GM19193 (cell line): Measurements from ENCODE around the gene MAN1B1.

Experiments
- POLR2A ChIP-seq: IDR thresholded peaks from 4 replicates; pipeline ENCODE4 v1.6.1; 2011; ENCODE audit not compliant: insufficient read depth, insufficient read length; ENCODE audit errors: extremely low read depth

Gene MAN1B1

DNA sequence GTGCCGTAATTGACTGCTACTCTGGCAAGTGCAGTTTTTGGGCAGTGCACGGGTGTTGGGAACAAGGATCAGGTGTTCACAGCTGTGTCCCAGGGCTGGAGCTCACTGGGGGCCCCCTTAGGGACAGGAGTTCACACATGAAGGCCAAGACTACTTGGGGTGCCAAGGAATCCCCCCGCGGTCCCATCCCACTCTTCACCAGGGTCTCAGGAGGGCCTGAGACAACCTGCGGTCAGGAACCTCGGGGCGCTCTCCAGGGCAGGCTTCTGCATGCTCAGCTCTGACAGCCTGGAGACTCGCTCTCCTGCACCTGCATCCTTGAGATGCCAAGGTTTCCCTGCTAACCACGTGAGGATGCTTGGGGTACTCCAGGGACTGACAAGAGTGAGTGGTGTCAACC, 2.3 kb upstream of the MAN1B1 start:
- no peak for TF ChIP-seq POLR2A

DNA sequence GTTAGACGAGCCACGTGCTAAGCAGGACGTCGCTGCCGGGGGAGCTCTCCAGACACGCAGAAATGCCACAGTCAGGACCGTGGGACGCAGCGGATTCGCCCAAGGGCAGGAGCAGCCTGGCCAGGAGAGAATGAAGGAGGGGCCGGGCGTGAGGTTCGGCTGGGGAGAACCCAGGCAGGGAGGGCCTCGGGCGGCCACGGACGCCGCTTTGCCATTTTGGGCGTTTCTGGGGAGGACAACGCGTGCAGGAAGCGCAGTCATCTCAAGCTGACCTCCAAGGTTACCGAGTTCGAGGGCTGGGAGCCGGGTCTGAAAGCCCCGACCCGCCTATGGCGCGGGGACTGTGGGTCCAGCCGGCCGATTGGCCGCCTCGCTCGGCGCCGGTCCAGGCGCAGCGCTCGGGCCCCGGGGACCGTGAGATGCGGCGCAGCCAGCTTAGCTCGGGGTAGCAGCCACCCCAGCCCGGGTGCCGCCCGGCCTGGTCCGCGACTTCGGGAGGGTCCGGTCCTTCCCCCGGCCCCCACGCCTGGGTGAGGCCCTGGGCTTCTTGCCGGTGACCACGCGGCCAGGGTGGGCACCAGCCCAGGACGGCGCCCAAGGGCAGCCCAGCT, 760 bp upstream of the MAN1B1 start:
- no peak for TF ChIP-seq POLR2A

DNA sequence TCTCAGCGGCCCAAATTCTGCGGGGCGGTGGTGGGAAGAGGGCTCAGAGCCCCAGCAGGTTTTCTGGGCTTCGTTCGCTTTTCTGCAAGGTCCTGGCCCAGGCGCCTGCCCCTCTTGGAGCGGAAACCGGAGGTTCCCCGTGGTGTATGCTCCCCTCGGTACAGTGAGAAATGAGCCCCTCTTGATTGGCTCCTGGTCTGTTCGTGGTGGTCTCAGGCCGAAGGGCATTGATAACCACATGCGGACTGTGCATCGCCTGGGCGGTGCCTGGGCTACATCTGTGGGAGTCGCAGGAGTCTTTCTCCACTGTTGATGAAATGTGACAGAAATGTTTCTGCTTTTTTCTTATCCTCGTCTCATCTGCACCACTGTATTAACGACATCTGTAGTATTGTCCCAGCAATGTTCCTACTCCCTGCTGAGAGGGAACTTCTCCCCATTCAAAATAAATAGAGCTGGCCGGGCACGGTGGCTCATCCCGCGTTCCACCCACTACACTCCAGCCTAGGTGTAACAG, 682 bp downstream of the MAN1B1 start:
- no peak for TF ChIP-seq POLR2A

DNA sequence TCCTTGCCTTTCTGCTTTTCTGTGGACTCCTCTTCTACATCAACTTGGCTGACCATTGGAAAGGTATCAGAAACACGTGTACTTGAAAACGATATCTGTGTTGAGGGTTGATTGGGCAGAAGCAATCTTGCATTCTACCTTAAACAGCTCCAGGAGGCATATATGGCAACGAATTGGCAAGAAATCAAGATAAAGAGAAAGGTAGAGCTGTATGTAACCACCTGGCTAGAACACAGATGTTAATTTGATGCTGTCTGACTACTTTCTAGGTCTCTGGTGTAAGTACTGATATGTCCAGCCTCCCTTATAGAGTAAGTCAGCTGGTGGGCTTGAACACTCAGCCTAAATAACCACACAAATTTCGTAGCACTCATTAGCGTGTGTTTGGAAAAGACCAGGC, 1.3 kb downstream of the MAN1B1 start:
- no peak for TF ChIP-seq POLR2A

DNA sequence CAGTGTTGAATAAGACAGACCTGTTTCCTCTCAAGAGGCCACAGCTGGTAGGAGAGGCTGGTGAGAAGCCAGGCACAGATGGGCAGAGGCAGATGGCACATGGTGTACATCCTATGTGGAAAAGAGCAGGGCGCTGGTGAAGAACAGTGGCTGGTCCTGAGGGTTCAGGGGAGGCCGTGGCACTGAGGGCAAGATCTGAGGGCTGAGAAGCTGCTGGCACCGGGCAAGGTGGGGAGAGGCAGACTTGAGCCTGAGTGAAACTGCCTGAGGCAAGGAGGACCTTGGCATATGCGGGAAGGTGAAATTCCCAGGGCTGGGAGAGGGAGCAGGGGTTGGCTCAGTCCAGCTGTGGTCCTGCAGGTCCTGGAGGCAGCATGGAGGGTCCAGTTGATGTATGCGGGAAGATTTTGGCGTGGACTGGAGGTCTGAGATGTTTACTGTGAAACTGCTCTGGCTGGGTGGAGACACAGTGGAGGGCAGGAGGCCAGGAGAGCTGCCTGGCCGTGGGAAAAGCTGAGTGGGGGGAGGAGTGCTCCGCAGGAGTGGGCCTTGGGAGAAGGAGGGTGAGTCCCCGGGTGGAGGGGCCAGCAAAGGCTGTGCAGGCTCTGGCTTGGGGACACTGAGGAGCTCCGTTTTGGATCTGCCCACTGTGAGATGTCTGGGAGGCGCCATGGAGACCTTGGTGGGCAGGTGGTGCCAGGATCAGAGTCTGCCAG, 2.6 kb downstream of the MAN1B1 start:
- no peak for TF ChIP-seq POLR2A

DNA sequence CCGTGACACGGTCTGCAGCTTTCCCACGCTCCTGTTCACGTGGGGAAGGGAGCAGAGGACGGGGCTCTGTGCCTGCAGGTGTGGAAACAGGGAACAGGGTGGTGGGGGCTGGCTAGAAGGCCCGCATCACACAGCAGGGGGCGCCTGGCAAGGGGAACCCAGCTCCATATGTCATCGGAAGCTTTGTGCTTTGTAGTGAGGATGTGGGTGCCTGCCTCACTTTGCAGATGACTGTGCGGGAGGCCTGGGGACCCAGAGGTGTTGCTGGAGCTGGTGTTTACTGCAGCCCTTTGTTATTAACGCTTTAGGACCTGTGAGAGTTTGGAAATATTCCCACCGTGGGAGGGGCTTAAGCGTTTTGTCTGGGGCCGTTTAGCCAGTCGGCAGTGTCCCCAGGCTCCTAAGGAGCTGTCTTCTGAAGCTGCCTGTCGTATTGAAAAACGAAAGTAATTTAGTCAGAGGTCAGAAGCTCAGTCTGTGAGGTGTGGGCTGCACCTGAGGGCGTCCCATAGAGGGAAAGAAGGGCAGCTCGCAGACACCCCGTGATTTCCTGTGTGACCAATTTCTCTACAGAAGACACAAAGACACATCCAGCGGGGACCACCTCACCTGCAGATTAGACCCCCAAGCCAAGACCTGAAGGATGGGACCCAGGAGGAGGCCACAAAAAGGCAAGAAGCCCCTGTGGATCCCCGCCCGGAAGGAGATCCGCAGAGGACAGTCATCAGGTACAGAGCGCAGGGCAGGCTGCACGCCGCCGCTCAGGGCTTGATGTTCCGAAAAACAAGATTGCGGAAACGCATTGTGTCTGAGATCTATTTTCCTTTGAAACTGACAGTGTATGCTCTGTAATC, 9.1 kb downstream of the MAN1B1 start:
- TF ChIP-seq POLR2A: no peak

DNA sequence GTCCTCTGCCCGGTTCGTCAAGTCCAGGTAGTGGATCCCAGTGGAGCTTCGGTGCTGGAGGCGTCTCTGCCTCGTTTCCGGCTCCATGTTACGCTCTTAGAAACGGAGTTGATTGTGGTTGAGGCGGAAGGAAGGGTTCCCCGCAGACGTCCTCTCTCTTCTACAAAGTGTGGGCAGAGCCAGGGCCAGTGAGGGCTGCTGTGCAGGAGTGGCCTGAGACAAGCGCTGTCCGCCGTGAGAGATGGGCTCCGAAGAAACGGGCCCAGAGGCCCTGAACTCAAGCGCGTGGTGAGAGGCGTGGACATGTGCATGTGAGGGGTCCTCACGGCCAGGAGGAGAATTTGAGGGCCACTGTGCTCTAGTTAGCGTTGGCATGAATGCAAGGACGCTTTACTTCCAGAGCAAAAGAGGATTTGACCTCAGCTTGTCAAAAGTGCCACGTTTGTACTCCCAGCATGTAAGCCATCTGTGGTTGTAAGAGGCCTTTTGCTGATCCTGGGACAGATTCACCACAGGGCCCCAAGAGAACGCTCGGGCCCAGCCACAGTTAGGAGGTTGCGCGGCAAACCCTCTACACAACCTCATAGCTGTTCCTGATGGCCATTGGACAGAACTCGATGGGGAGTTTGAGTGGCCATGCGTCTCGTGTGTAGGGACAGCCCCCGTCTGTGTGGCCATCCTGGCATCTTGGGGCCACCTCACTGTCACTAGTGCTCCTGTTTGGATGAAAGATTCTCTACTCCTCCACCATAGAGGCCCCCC, 10.2 kb downstream of the MAN1B1 start:
- TF ChIP-seq POLR2A: no peak

DNA sequence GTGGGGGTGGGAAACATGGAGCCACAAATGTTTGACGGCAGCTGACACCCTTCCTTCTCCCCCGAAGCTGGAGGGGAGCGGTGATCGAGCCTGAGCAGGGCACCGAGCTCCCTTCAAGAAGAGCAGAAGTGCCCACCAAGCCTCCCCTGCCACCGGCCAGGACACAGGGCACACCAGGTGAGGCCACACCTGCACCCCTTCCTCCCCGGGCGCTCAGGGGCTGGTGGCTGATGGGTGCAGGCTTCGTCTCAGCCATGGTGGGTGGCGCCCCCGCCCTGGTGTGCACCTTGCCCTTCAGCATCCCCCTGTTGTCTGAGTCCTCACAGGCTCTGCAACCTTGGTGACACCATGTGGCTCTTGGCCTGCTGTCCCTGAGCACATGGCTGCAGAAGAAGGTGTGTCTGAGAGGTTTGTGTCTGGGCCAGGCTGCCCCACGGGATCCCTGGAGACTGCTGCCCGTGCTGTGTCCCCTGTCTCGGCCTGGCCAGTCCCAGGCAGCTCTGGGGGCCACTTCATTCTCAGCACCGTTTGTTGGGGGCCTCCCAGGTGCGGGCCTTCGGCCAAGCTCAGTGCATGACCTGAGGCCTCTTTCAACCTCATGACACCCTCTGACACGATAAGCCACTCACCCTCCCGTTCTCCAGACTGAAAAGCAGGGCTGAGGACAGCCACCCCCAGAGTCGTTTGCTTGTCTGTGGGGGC, 11.1 kb downstream of the MAN1B1 start:
- no peak for TF ChIP-seq POLR2A

DNA sequence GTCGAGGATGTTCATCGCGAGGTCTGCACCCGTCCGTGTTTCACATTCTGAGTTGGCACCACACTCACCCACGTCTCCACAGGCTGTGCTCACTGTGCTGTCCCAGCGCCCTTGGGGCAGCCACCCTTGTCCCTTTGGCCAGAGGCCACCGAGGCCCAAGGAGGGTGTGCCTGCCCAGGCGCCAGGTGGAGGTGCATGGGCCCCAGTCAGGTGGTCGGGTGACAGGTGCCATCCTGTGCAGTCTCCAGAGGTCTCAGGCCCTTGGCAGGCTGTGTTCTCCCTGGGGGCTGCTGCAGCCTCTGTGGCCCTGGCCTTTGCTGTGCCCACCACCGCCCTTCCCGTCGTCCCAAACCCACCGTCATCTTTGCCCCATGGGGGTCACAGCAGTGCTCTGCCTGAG, 12.4 kb downstream of the MAN1B1 start:
- no peak for TF ChIP-seq POLR2A

DNA sequence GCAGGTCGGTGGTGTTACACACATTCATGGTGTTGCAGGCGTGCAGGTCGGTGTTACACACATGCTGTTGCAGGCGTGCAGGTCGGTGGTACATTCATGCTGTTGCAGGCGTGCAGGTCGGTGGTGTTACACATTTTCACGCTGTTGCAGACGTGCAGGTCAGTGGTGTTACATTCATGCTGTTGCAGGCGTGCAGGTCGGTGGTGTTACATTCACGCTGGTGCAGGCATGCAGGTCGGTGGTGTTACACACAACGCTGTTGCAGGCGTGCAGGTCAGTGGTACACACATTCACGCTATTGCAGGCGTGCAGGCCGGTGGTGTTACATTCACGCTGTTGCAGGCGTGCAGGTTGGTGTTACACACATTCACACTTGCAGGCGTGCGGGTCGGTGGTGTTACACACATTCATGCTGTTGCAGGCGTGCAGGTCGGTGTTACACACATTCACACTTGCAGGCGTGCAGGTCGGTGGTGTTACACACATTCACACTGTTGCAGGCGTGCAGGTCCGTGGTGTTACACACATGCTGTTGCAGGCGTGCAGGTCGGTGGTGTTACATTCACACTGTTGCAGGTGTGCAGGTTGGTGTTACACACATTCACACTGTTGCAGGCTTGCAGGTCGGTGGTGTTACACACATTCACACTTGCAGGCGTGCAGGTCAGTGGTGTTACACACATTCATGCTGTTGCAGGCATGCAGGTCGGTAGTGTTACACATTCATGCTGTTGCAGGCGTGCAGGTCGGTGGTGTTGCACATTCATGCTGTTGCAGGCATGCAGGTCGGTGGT, 16.6 kb downstream of the MAN1B1 start:
- TF ChIP-seq POLR2A: no peak

DNA sequence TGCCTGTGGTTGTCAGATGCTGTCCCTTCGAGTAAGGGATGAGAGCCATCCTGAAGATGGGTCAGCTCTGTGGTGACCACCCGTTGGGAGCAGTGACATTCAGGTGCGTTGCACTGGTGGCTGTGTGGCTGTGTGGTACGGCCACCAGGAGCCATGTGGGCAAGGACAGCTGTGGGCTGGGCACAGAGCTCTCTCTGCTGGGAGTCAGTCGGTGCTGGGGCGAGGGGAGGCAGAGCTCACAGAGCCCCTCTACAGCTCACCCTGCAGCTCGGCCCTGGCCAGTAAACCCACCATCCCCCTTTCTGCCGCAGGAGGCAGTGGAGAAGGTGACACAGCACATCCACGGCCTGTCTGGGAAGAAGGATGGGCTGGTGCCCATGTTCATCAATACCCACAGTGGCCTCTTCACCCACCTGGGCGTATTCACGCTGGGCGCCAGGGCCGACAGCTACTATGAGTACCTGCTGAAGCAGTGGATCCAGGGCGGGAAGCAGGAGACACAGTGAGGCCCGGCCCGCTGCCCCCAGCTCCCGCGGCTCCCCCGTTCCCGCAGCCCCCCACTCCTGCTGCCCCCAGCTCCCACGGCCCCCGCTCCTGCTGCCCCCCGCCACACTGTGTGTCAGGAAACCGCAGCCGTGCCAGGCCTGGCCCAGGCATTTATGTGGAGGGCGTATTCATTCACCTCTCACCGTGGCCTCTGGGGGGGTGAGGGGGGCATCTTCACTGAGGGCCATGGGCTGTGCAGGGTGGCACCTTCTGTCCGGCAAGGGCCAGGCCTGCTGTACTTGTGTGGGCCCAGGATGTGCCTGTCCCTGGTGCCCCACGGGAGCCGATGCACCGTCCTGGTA, 19.3 kb downstream of the MAN1B1 start:
- no peak for TF ChIP-seq POLR2A

DNA sequence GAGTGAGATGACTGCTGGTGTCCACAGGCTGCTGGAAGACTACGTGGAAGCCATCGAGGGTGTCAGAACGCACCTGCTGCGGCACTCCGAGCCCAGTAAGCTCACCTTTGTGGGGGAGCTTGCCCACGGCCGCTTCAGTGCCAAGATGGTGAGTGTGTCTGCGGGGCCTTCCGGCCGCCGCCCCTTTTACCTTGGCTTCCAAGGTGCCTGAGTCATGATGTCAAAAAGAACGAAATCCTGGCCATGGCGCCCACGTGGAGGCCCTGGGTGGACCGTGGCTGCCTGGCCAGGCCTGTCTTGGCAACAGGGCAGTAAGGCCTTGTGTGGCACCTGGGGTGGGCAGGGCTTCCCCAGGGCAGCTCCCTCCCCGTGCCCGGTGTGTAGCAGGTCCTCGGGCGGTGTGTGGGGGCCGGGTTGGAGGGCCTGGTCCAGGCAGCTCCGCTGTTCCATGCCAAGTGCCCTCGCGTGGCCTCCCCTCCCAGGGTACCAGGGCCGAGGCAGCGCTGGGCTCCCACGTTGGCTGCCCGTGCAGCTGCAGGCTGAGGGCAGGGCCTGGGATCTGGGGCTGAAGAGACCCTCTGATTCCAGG, 20.0 kb downstream of the MAN1B1 start:
- no peak for TF ChIP-seq POLR2A
